Gastroesophageal sphincter (tissue), 4 donors: ENCODE data around the gene WFDC1. TPM values are rescaled to one million over a fixed set of nuclear protein-coding genes. Genes with fewer than 3 reads are reported as not detected.

Experiments used
- ATAC-seq: fragments of 150-250 bp; one replicate; pipeline ENCODE4 v1.9.1; 2016; ENCODE audit warnings: mild to moderate bottlenecking, moderate library complexity
- H3K27ac ChIP-seq, 4 donors: fragments of 200-600 bp; sonication (generic) in 3 of 4; 1 replicate in 3 of 4; 2 replicates in 1 of 4; pipeline ENCODE4 v1.5.1; 2016 to 2019
- H3K27me3 ChIP-seq: fragments of 200-600 bp; sonication (generic); one replicate; pipeline ENCODE4 v1.5.1; 2019
- H3K36me3 ChIP-seq, 2 donors: fragments of 200-600 bp; sonication (generic); one replicate each; pipeline ENCODE4 v1.5.1; 2019; ENCODE audit warnings: control low read depth in 1 of 2
- H3K4me1 ChIP-seq, 3 donors: fragments of 200-600 bp; sonication (generic); 1 replicate in 2 of 3; 2 replicates in 1 of 3; pipeline ENCODE4 v1.5.1; 2016 to 2019; ENCODE audit warnings: control low read depth in 2 of 3
- H3K4me3 ChIP-seq, 2 donors: fragments of 200-600 bp; sonication (generic); one replicate each; pipeline ENCODE4 v1.5.1; 2019; ENCODE audit warnings: mild to moderate bottlenecking in 1 of 2, moderate library complexity in 1 of 2
- H3K9me3 ChIP-seq, 3 donors: fragments of 200-600 bp; sonication (generic); one replicate each; pipeline ENCODE4 v1.5.1; 2017 to 2019; ENCODE audit warnings: control low read depth in 2 of 3
- EP300 ChIP-seq: sonication (generic); formaldehyde crosslinking; IDR thresholded peaks from one replicate; pipeline ENCODE4 v1.6.1; 2017; ENCODE audit warnings: antibody characterized with exemption, mild to moderate bottlenecking
- POLR2A ChIP-seq, 2 donors: fragments of 450-650 bp; IDR thresholded peaks; one replicate each; pipeline ENCODE4 v1.6.1; 2017; ENCODE audit warnings: antibody characterized with exemption in 2 of 2, mild to moderate bottlenecking in 2 of 2, moderate library complexity in 1 of 2
- POLR2AphosphoS5 ChIP-seq: sonication (generic); formaldehyde crosslinking; IDR thresholded peaks from one replicate; pipeline ENCODE4 v1.6.1; 2017; ENCODE audit warnings: antibody characterized with exemption
- WGBS, 2 donors: methylation state at CpG; one replicate each; pipeline ENCODE4 v1.1.5; 2018; ENCODE audit warnings: low coverage in 1 of 2; 5-methylcytosine and 5-hydroxymethylcytosine counted together
- total RNA-seq, 4 donors: library from RNA; depleted of rRNA; stranded (reverse); fragments of >200 nt; gene quantifications; one replicate each; pipeline ENCODE4 v1.1.0, GENCODE V29; 2016
- TF ChIP-seq, protein P1 (sequence below), 4 experiments: fragments of 200-600 bp in 2 of 4; fragments of 450-650 bp in 2 of 4; sonication (generic) in 1 of 4; IDR thresholded peaks; one replicate each; pipeline ENCODE4 v1.5.1; 2017 to 2019; ENCODE audit warnings: antibody characterized with exemption in 4 of 4, mild to moderate bottlenecking in 2 of 4, moderate library complexity in 2 of 4

The WFDC1 gene, protein sequence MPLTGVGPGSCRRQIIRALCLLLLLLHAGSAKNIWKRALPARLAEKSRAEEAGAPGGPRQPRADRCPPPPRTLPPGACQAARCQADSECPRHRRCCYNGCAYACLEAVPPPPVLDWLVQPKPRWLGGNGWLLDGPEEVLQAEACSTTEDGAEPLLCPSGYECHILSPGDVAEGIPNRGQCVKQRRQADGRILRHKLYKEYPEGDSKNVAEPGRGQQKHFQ
- total RNA-seq, result 10 to 100 TPM; 25.0 to 53.1 (median 38.2) TPM

DNA sequence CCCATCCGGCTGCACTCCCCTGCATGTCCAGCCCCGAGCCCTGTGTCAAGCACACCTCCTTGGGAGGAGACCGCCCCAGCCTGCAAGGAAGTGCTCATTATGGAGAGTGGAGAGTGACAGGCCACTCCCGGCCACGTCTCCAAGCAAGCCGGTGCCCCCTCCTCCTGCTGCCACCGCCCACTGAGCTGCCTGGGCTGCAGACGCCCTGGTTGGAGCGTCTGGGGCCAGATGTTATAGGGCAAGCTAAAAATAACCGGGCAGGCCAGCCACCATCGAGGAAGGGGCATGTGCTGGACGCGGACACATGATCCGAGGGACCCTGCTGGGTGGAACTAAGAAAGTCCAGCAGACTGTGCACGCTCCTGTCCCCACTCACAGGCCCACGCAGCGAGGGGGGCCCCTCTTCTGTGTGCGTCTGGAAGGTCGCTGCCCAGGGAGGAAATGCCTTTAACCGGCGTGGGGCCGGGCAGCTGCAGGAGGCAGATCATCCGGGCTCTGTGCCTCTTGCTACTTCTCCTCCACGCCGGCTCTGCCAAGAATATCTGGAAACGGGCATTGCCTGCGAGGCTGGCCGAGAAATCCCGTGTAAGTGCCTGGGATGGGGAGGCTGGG is at the start of gene WFDC1:
Gene WFDC1, plus strand, starts transcription at position 348 of the 612 bp plus-strand sequence. Its CDS starts 94 bp downstream, at position 442.
- 0% methylated on average over 1 of the region's 29 CpGs; no CpG with 5 or more reads in 1 of the 2 donors for WGBS, 2 donors
- H3K4me3 ChIP-seq, result peak within 1 kb of the TSS; percentile 23 to 42
- no peaks in the 10 kb centered on the region for H3K36me3 ChIP-seq
- peak within 1 kb of the TSS; percentile 62 to 86 (median 80) for H3K27ac ChIP-seq
- peaks cover 25% of the 10 kb centered on the region for H3K27me3 ChIP-seq
- ATAC-seq, result peak; percentile 51
- H3K9me3 ChIP-seq, result no peaks in the 10 kb centered on the region
- TF ChIP-seq POLR2AphosphoS5 (peak; percentile 35), POLR2A (IDR thresholded peaks at IDR 0.05) (peak in 1 of 2 donors; percentile 32)
- TF ChIP-seq, protein P1, sequence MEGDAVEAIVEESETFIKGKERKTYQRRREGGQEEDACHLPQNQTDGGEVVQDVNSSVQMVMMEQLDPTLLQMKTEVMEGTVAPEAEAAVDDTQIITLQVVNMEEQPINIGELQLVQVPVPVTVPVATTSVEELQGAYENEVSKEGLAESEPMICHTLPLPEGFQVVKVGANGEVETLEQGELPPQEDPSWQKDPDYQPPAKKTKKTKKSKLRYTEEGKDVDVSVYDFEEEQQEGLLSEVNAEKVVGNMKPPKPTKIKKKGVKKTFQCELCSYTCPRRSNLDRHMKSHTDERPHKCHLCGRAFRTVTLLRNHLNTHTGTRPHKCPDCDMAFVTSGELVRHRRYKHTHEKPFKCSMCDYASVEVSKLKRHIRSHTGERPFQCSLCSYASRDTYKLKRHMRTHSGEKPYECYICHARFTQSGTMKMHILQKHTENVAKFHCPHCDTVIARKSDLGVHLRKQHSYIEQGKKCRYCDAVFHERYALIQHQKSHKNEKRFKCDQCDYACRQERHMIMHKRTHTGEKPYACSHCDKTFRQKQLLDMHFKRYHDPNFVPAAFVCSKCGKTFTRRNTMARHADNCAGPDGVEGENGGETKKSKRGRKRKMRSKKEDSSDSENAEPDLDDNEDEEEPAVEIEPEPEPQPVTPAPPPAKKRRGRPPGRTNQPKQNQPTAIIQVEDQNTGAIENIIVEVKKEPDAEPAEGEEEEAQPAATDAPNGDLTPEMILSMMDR (IDR thresholded peaks at IDR 0.05), result no peak
- peaks cover 0 to 74% (median 8%) of the 10 kb centered on the region in 3 donors for H3K4me1 ChIP-seq

DNA sequence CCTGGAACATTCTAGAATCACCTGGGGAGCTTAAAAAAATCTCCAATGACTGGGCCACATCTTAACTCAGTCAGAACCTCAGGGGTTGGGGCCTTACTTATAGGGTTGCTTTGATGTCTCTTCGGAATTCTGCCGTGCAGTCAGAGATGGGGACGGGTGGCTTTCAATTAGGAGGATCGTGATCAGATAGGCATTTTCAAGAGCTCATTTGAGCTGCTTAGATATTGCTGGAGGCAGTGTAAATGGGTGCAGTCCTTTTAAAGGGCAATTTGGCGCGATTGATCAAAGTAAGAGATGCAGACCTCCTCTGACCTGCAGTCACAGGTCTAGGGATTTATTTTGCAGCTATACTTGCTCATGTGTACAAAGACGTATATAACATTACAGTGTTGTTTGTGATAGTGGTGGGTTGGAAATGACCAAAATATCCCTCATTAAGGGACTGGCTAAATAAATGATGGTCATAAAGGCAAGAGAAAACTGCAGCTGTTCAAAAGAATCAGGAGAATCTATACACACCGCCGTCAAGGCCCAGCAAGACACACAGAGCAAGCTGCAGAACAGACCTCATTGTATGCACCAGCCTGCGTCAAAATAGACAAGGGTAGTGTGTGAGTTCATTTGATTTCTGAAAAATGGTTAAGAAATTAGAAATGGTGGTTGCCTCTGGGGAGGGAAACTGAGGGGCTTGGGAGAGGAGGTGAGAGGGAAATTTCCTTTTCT is 48.6 kb upstream of the WFDC1 start:
- WGBS, 2 donors, result 67 to 79% methylated on average over 8 to 9 of the region's 10 CpGs
- Histone ChIP-seq H3K9me3 (peaks cover 0 to 6% (median 0%) of the 10 kb centered on the region in 3 donors), H3K4me1 (no peaks in the 10 kb centered on the region), H3K36me3 (no peaks in the 10 kb centered on the region), H3K27ac (no peak overlapping the region), H3K4me3 (no peak overlapping the region), H3K27me3 (peaks cover 28% of the 10 kb centered on the region)
- no peak for ATAC-seq
- TF ChIP-seq POLR2A (IDR thresholded peaks at IDR 0.05), result no peak
- TF ChIP-seq POLR2AphosphoS5, result no peak
- TF ChIP-seq, protein P1 (IDR thresholded peaks at IDR 0.05), result no peak
- no peak for TF ChIP-seq EP300

DNA sequence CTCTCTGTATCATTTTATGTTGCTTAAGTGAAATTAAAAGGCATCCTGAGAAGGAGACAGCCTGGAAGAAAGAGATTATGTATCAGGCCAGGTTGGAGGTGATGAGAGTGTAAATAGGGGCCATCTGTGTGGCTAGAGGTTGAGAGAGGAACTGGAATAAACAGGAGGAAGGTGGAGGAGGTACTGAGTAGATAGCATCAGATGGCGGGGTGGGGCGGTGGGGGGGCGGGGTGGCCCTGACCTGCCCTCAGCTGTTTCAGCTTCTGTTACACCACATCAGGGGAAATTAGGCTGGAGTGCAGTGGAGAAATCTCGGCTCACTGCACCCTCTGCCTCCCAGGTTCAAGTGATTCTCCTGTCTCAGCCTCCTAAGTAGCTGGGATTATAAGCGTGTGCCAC is 48.0 kb upstream of the WFDC1 start:
- peaks cover 0 to 6% (median 0%) of the 10 kb centered on the region in 3 donors for H3K9me3 ChIP-seq
- H3K4me3 ChIP-seq, result no peak overlapping the region
- WGBS, 2 donors, result 51% methylated on average over 3 of the region's 5 CpGs; no CpG with 5 or more reads in 1 of the 2 donors
- TF ChIP-seq EP300, result no peak
- TF ChIP-seq POLR2A (IDR thresholded peaks at IDR 0.05), result no peak
- TF ChIP-seq, protein P1 (IDR thresholded peaks at IDR 0.05), result no peak
- TF ChIP-seq POLR2AphosphoS5, result no peak
- no peak overlapping the region for H3K27ac ChIP-seq
- H3K27me3 ChIP-seq, result peaks cover 28% of the 10 kb centered on the region
- H3K4me1 ChIP-seq, result no peaks in the 10 kb centered on the region
- no peaks in the 10 kb centered on the region for H3K36me3 ChIP-seq
- ATAC-seq, result no peak

DNA sequence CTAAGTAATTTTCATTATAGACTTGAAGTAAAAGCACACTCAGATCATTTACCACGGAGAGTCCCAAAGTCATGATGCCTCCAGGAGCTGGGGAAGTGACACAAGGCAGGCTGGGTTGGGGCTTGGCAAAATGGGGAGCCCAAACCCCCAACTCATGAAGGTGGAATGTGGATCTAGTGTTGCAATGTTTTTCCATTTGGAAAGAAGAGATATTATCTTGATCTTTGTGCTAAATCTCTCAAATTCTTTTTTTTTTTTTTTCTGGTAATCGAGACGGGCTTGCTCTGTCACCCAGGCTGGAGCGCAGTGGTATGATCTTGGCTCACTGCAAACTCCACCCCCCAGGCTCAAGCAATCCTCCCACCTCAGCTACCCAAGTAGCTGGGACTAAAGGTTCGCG is 47.3 kb upstream of the WFDC1 start:
- H3K27ac ChIP-seq, result no peak overlapping the region
- ATAC-seq, result no peak
- peaks cover 25% of the 10 kb centered on the region for H3K27me3 ChIP-seq
- 80 to 95% methylated on average over 1 to 5 of the region's 6 CpGs for WGBS, 2 donors
- TF ChIP-seq POLR2AphosphoS5 (no peak), POLR2A (IDR thresholded peaks at IDR 0.05) (no peak), EP300 (no peak)
- TF ChIP-seq, protein P1 (IDR thresholded peaks at IDR 0.05), result no peak
- no peaks in the 10 kb centered on the region for H3K36me3 ChIP-seq
- no peak overlapping the region for H3K4me3 ChIP-seq
- no peaks in the 10 kb centered on the region for H3K4me1 ChIP-seq
- H3K9me3 ChIP-seq, result peaks cover 0 to 6% (median 0%) of the 10 kb centered on the region in 3 donors
